Adrenal gland (tissue), 12 donors: ENCODE results near the gene RBL2. TPM values are rescaled to one million over a fixed set of nuclear protein-coding genes. Genes with fewer than 3 reads are reported as not detected.

Source experiments
- DNase-seq, 7 donors: peaks; one replicate each; pipeline ENCODE4 v3.0.0-alpha.2; 2019 to 2020
- H3K27ac ChIP-seq, 5 donors: fragments of 200-600 bp; sonication (generic) in 4 of 5; 1 replicate in 3 of 5; 2 replicates in 2 of 5; pipeline versions ENCODE4 v1.5.1 to v1.8.0; 2016 to 2020; ENCODE audit warnings: mild to moderate bottlenecking in 1 of 5
- H3K27me3 ChIP-seq: fragments of 200-600 bp; 2 replicates; pipeline ENCODE4 v1.8.0; 2021
- H3K36me3 ChIP-seq, 2 donors: fragments of 200-600 bp; replicated peaks in 1 of 2; 1 replicate in 1 of 2; 2 replicates in 1 of 2; pipeline versions ENCODE4 v1.5.1 to v1.8.0; 2018 to 2022
- H3K4me1 ChIP-seq, 2 donors: fragments of 200-600 bp; replicated peaks in 1 of 2; 1 replicate in 1 of 2; 2 replicates in 1 of 2; pipeline versions ENCODE4 v1.5.1 to v1.8.0; 2018 to 2021
- H3K4me3 ChIP-seq, 4 donors: fragments of 200-600 bp; sonication (generic) in 3 of 4; one replicate each; pipeline ENCODE4 v1.5.1; 2016 to 2018
- H3K9me3 ChIP-seq, 3 donors: fragments of 200-600 bp; sonication (generic) in 1 of 3; replicated peaks in 1 of 3; 1 replicate in 2 of 3; 2 replicates in 1 of 3; pipeline versions ENCODE4 v1.5.1 to v1.8.0; 2016 to 2021
- CTCF ChIP-seq, 6 experiments: fragments of 450-650 bp in 4 of 6; fragments of 200-600 bp in 2 of 6; sonication (generic) in 1 of 6; IDR thresholded peaks; 1 replicate in 5 of 6; 2 replicates in 1 of 6; pipeline versions ENCODE4 v1.5.1 to v1.8.0; 2016 to 2021; ENCODE audit warnings: antibody characterized with exemption in 6 of 6, mild to moderate bottlenecking in 2 of 6, moderate library complexity in 1 of 6
- POLR2A ChIP-seq, 2 donors: fragments of 450-650 bp; IDR thresholded peaks; one replicate each; pipeline ENCODE4 v1.6.1; 2017; ENCODE audit warnings: antibody characterized with exemption in 2 of 2, mild to moderate bottlenecking in 2 of 2, moderate library complexity in 1 of 2
- WGBS, 4 donors: extraction: QIAGEN DNeasy Blood & Tissue Kit in 2 of 4; methylation state at CpG; one replicate each; pipeline versions ENCODE4 v1.1.5 to v1.1.7; 2013 to 2017; 5-methylcytosine and 5-hydroxymethylcytosine counted together
- intact Hi-C, 2 donors: fragments of 100-400 bp; cut with DNase I; formaldehyde crosslinking; loops; one replicate each; pipeline versions ENCODE4 v1.14.1 to v1.15.0; 2022 to 2023
- polyA plus RNA-seq, 3 donors: library from polyadenylated mRNA; stranded (reverse); fragments of 200-250 nt in 2 of 3; fragments of 350-450 nt in 1 of 3; fragmentation: Illumina TruSeq in 1 of 3; extraction: RNeasy Lipid Tissue Mini Kit (QIAGEN cat#74804) in 1 of 3; gene quantifications; one replicate each; pipeline ENCODE4 v1.2.3, GENCODE V29; 2013 to 2014
- total RNA-seq, 9 donors: library from RNA; depleted of rRNA in 4 of 9; stranded (reverse); fragments of >200 nt in 4 of 9; fragments of 120-200 nt in 1 of 9; fragmentation: NEBNext Ultra II Directional in 1 of 9; extraction: Animal tissue kit (Norgen Biotek cat#: 25700) in 1 of 9; gene quantifications; one replicate each; pipeline versions ENCODE4 v1.1.0 to v1.2.4, GENCODE V29; 2013 to 2023
- donor health status: healthy with polysubstance abuse.
- donor health status: Bipolar disorder and iron deficiency.
- donor health status: DM: yes; HTN: yes; CAD: no.
- donor health status: DM: no; HTN: no; CAD: no.
- donor health status: DM: no; HTN: no; CAD: no.
- donor health status: DM: yes; HTN: yes; CAD: no.

RBL2 gene
- total and polyA plus RNA-seq, 12 donors = 28.2 to 78.3 (median 48.6) TPM

GRCh38 chr16:53480394-53480793 lies 46.1 kb downstream of the RBL2 start:
- no peaks in the 10 kb centered on the region for H3K9me3 ChIP-seq
- TF ChIP-seq POLR2A (IDR thresholded peaks at IDR 0.05) = no peak
- TF ChIP-seq CTCF (IDR thresholded peaks at IDR 0.05) = no peak
- no peaks in the 10 kb centered on the region for H3K27me3 ChIP-seq
- H3K27ac ChIP-seq = no peak overlapping the region
- no peak for DNase-seq
- H3K36me3 ChIP-seq = peaks cover 0 to 68% of the 10 kb centered on the region in 2 donors
- intact Hi-C loops = no loop called here
- WGBS, 4 donors = 88 to 100% (median 93%) methylated on average over 1 of the region's 1 CpG
- no peak overlapping the region for H3K4me3 ChIP-seq
- H3K4me1 ChIP-seq = no peaks in the 10 kb centered on the region

- Histone ChIP-seq H3K4me1 (no peaks in the 10 kb centered on the region), H3K4me3 (no peak overlapping the region), H3K36me3 (peaks cover 0 to 65% of the 10 kb centered on the region in 2 donors), H3K27me3 (no peaks in the 10 kb centered on the region), H3K27ac (no peak overlapping the region), H3K9me3 (no peaks in the 10 kb centered on the region)
- 82 to 100% (median 89%) methylated on average over 2 of the region's 2 CpGs for WGBS, 4 donors
- no peak for DNase-seq
- TF ChIP-seq POLR2A (IDR thresholded peaks at IDR 0.05) = no peak
- TF ChIP-seq CTCF (IDR thresholded peaks at IDR 0.05) = no peak
- intact Hi-C loops = no loop called here
These were observed 47.9 kb downstream of the RBL2 start for GRCh38 chr16:53482123-53482522.

- no peak for TF ChIP-seq POLR2A (IDR thresholded peaks at IDR 0.05)
- no peak for TF ChIP-seq CTCF (IDR thresholded peaks at IDR 0.05)
- intact Hi-C loops = no loop called here
- no peaks in the 10 kb centered on the region for H3K9me3 ChIP-seq
- WGBS, 4 donors = 94 to 97% (median 95%) methylated on average over 2 of the region's 2 CpGs
- H3K4me1 ChIP-seq = no peaks in the 10 kb centered on the region
- no peak overlapping the region for H3K4me3 ChIP-seq
- no peak overlapping the region for H3K27ac ChIP-seq
- H3K36me3 ChIP-seq = peaks cover 0 to 54% of the 10 kb centered on the region in 2 donors
- DNase-seq = no peak
- no peaks in the 10 kb centered on the region for H3K27me3 ChIP-seq
These were observed 50.3 kb downstream of the RBL2 start for GRCh38 chr16:53484542-53484941.

GRCh38 chr16:53486230-53486629 lies 52.0 kb downstream of the RBL2 start:
- Histone ChIP-seq H3K4me3 (no peak overlapping the region), H3K27ac (no peak overlapping the region), H3K4me1 (no peaks in the 10 kb centered on the region), H3K9me3 (no peaks in the 10 kb centered on the region), H3K27me3 (no peaks in the 10 kb centered on the region), H3K36me3 (peaks cover 0 to 49% of the 10 kb centered on the region in 2 donors)
- no peak for TF ChIP-seq CTCF (IDR thresholded peaks at IDR 0.05)
- TF ChIP-seq POLR2A (IDR thresholded peaks at IDR 0.05) = no peak
- DNase-seq = no peak
- intact Hi-C loops = no loop called here
